ENCODE data around the gene NPHP4.

The NPHP4 gene

DNA sequence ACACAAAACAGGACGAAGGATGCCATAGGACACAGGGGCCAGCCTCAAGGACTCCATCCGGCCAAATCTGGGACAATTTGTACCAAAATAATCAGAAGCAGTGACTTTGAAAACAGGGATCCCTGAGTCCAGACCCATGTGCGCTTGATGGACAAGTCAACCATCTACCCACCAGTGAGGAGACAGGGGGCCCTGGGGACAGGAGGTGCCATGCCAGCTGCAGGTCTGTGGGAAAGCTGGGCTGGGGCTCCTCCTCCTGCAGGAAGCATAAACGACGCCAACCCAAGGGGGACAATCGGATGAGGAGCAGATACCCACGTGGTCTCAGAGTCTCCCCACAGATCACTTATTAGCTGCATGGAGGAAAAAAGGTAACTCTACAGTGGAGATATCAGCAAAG is 50.6 kb downstream of the NPHP4 start:
- in situ Hi-C loops (cut with MboI; ENCODE audit: low sequenced_read_pairs, unreplicated experiment): no loop called here
- no peak for DNase-seq (ENCODE audit: low spot score)
- TF ChIP-seq, protein P1, sequence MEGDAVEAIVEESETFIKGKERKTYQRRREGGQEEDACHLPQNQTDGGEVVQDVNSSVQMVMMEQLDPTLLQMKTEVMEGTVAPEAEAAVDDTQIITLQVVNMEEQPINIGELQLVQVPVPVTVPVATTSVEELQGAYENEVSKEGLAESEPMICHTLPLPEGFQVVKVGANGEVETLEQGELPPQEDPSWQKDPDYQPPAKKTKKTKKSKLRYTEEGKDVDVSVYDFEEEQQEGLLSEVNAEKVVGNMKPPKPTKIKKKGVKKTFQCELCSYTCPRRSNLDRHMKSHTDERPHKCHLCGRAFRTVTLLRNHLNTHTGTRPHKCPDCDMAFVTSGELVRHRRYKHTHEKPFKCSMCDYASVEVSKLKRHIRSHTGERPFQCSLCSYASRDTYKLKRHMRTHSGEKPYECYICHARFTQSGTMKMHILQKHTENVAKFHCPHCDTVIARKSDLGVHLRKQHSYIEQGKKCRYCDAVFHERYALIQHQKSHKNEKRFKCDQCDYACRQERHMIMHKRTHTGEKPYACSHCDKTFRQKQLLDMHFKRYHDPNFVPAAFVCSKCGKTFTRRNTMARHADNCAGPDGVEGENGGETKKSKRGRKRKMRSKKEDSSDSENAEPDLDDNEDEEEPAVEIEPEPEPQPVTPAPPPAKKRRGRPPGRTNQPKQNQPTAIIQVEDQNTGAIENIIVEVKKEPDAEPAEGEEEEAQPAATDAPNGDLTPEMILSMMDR (IDR thresholded peaks at IDR 0.05; ENCODE audit: borderline replicate concordance, control extremely low read depth, extremely low read depth, insufficient read depth, missing control alignments): no peak

DNA sequence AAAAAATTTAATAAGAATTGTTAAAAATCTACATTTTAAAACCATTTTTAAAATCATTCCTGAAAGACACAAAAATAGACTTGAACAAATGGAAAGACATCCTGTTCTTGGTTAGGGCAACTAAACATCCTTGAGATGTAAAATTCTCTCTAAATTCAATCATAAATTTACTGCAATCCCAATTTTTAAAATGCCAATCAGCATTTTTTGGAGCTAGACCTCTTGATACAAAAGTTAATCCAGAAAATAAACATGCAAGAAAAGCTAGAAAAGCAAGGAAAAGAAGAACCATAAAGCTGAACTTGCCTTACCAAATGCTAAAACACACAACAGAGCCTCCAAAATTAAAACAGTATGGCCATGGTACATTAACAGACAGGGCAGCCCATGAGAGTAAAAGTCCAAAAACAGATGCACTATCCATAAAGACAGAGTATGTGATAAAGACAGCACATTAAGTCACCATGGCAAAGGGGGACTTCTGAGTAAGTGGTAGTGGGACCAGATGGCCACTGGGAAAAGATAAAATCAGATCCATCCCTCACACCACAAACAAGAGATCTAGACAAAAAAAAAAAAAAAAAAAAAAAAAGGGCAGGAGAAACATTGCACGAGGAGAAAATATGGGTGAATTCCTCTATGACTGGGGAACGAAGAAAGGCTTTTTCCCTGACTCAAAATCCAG is 51.4 kb downstream of the NPHP4 start:
- in situ Hi-C loops (cut with MboI; ENCODE audit: low sequenced_read_pairs, unreplicated experiment): no loop called here
- DNase-seq (ENCODE audit: low spot score): no peak

DNA sequence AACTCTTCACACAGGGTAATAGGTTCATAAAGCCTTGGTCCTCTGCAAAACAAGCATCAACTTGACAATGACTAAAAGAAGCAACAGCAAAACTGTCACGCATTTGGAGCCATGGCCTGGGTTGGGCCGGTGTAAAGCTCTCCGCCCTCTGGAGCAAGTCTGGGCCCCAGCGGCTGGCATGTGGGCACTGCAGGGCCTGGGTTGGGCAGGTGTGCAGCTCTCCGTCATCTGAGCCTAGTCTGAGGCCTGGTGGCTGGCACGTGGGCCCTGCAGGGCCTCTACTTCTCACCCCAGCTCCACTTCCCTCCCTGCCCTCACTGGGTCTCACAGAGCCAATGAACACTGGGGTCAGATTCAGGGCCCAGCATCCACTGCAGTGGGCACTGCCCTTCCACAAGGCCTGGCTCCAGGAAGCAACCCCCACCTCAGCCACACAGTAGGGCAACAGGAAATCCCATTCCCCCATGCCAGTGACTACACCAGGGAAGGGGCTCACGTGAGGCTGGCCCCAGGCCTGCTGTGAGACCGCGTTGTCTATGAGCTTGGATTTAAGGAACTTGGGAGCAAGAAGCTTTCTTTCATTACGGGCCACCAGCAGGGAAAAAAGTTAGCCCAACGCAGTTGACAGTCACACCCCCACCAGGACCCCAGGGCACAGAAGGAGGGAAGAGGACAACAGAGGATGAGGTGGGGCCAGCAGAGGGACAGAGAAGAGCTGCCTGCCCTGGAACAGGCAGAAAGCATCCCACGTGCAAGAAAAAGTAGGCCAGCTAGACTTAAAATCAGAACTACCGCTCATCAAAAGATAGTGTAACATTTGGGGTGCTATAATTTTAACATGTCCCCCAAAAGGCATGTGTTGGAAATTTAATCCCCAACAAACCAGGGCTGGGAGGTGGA is 52.7 kb downstream of the NPHP4 start:
- in situ Hi-C loops (cut with MboI; ENCODE audit: low sequenced_read_pairs, unreplicated experiment): no loop called here
- DNase-seq (ENCODE audit: low spot score): no peak
- TF ChIP-seq, protein P1 (IDR thresholded peaks at IDR 0.05; ENCODE audit: borderline replicate concordance, control extremely low read depth, extremely low read depth, insufficient read depth, missing control alignments): no peak

More for the DNA sequence above, 51.4 kb downstream of the NPHP4 start:
- TF ChIP-seq, protein P1 (IDR thresholded peaks at IDR 0.05; ENCODE audit: borderline replicate concordance, control extremely low read depth, extremely low read depth, insufficient read depth, missing control alignments): no peak

DNA sequence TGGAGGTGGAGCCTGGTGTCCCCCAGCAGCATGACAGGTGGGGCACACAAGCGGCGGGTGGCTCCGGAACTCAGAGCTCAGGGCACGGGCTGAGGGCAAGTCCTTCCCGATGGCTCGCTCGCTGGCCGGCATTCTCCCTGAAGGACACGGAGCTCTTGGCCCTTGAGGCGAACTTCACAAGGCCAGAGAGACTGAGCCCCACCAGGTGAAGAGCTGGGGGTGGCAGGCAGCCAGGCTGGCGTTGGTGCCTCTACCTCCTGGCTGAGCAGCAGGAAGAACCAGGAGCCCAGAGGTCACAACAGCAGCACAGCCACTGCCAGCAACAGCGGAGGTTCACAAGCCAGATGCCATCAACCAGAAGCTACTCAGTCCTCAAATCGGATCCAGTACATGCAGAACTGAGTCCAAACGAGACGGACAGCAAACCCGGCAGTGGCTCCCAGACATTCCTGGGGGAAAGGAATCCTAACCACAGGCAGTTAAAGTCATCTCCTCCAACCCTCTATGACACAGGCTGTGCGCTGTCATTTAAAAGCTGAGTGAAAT is 54.1 kb downstream of the NPHP4 start:
- DNase-seq (ENCODE audit: low spot score): no peak
- in situ Hi-C loops (cut with MboI; ENCODE audit: low sequenced_read_pairs, unreplicated experiment): no loop called here
- TF ChIP-seq, protein P1 (IDR thresholded peaks at IDR 0.05; ENCODE audit: borderline replicate concordance, control extremely low read depth, extremely low read depth, insufficient read depth, missing control alignments): no peak

DNA sequence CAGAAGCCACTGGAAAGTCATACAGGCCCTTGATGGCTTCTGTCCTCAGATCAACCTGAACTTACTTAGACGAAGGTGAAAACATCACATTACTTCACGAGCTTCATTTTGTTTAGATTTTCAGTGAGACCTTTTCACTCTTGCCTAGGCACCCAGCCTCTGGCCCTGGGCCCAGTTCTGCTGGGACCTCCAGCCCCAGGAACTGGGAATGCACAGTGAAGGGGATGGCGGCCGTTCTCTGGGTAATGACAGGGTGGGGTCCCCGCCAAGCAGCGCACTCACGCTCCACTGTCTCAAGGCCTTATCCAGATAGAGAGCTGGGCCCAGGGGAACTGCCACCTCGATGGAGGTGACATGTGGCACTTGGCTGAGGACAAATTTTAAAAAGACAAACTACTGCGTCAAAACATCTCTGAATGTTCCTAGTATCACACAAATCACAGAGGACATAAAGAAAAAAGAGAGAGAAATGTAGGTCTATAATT is 54.8 kb downstream of the NPHP4 start:
- in situ Hi-C loops (cut with MboI; ENCODE audit: low sequenced_read_pairs, unreplicated experiment): no loop called here
- no peak for DNase-seq (ENCODE audit: low spot score)
- TF ChIP-seq, protein P1 (IDR thresholded peaks at IDR 0.05; ENCODE audit: borderline replicate concordance, control extremely low read depth, extremely low read depth, insufficient read depth, missing control alignments): no peak

DNA sequence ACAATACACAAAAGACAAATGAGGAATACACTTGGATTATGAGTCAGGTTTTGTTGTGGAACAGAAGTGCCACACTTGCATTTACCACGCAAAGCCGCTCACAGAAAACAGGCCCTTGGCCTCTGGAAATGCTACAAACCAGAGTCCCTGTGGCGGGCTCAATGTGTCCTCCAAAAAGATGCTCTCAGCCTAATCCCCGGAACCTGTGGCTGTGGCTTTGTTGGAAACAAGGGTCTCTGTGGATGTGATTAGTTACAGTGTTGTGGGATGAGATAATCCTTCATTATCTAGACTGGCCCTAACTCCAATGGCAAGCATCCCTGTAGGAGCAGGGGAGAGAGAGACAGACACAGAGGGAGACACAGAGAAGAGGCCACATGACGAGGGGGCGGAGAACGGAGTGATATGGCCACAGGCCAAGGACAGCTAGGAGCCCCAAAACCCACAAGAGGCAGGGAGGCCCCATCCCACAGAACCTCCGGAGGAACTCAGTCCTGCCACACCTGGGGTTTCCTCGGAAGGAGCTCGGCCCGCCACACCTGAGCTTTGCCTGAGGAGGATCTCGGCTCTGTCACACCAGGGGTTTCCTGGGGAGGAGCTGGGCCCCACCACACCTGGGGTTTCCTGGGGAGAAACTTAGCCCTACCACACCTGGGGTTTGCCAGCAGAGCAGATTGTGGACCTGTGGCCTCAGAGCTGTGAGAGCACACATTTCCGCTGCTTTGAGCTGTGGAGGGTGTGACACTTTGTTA is 55.4 kb downstream of the NPHP4 start:
- in situ Hi-C loops (cut with MboI; ENCODE audit: low sequenced_read_pairs, unreplicated experiment): no loop called here
- no peak for DNase-seq (ENCODE audit: low spot score)
- TF ChIP-seq, protein P1 (IDR thresholded peaks at IDR 0.05; ENCODE audit: borderline replicate concordance, control extremely low read depth, extremely low read depth, insufficient read depth, missing control alignments): no peak
